ENCODE measurements around the gene AFG3L2. TPM values are rescaled to one million over a fixed set of nuclear protein-coding genes. Genes with fewer than 3 reads are reported as not detected.

Gene AFG3L2
- total and polyA plus RNA-seq, 2 of the 8 experiments (the other 6 are each of a cell fraction or from before 2014, with no cell fraction given), result 29.7 to 84.8 TPM

GRCh38 chr18:12359515-12359927 is 17.5 kb downstream of the AFG3L2 start (continued):
- no peak for TF ChIP-seq ATF2 (IDR thresholded peaks at IDR 0.05; ENCODE audit: low read length)
- no peak for TF ChIP-seq BCL11A (IDR thresholded peaks at IDR 0.05; ENCODE audit: low read depth in 2 of 2, low read length in 2 of 2)
- no peak for TF ChIP-seq HDAC6 (IDR thresholded peaks at IDR 0.05; ENCODE audit: low read depth, low read length)
- no peak for TF ChIP-seq CREB1 (IDR thresholded peaks at IDR 0.05)

Data from H1 (cell line).